ENCODE results near the gene LMBRD1. TPM values are rescaled to one million over a fixed set of nuclear protein-coding genes. Genes with fewer than 3 reads are reported as not detected.

LMBRD1 gene
- total and polyA plus RNA-seq, 2 of the 8 experiments (the other 6 are each of a cell fraction or from before 2014, with no cell fraction given) = 9.1 to 16.8 TPM

- peak overlapping the region in 2 of 4 experiments; percentile 87 to 98; a peak in 3 of 7 replicates for H3K9ac ChIP-seq (replicated peaks in 1 of 4; ENCODE audit: extremely low read depth in 1 of 4, low read depth in 3 of 4, low read length in 3 of 4)
- 0 out of 2 replicates have a peak, but pooled peaks cover 2% of the 10 kb centered on the region for H3K23me2 ChIP-seq (ENCODE audit: low read depth, low read length)
- H2AFZ ChIP-seq (ENCODE audit: low read length) = no peak overlapping the region
- no peak overlapping the region for H3K27ac ChIP-seq (ENCODE audit: low read depth, low read length)
- no peak overlapping the region for H2AK5ac ChIP-seq (ENCODE audit: low read depth, low read length)
- no peak overlapping the region for H2BK15ac ChIP-seq (ENCODE audit: low read length)
- ChIA-PET CTCF (ENCODE audit: partially characterized antibody) (interaction anchor here (0.6 to 2.0 kb wide), 9 partner anchors 10 to 311 kb away, joined by 3 to 8 read pairs (median 4); no protein-coding TSS in a partner anchor), POLR2A (ENCODE audit: partially characterized antibody) (interaction anchor here (0.9 to 1.3 kb wide), 3 partner anchors 31 to 61 kb away, joined by 3 read pairs; no protein-coding TSS in a partner anchor)
- no peak for DNase-seq (ENCODE audit: low read depth in 1 of 2, low spot score in 2 of 2)
- 60% methylated on average over 5 of the region's 5 CpGs; no CpG with 5 or more reads in 1 of the 2 experiments for WGBS, 2 experiments (ENCODE audit: extremely low coverage in 1 of 2, insufficient coverage in 1 of 2, insufficient read length in 1 of 2, insufficient replicate concordance in 2 of 2, low coverage in 1 of 2, low lambda C conversion rate in 2 of 2, missing lambda C conversion rate in 1 of 2)
- peaks cover 1 to 9% (median 7%) of the 10 kb centered on the region in 4 experiments; a peak in 2 of 7 replicates for H3K4me1 ChIP-seq (replicated peaks in 1 of 4; ENCODE audit: control insufficient read depth in 3 of 4, insufficient read depth in 4 of 4, low read length in 3 of 4)
- no peak overlapping the region for H3K56ac ChIP-seq (replicated peaks; ENCODE audit: insufficient read length, low read depth, low read length)
- H2BK12ac ChIP-seq (ENCODE audit: low read depth, low read length) = no peak overlapping the region
- H2BK120ac ChIP-seq (replicated peaks; ENCODE audit: low read depth, low read length) = no peak overlapping the region
- no peak overlapping the region for H3K14ac ChIP-seq (ENCODE audit: insufficient read length)
- peaks cover 0 to 48% of the 10 kb centered on the region in 2 experiments; a peak in 3 of 4 replicates for H3K79me2 ChIP-seq (ENCODE audit: control insufficient read depth in 1 of 2, insufficient read depth in 2 of 2, low read length in 2 of 2)
- no peaks in the 10 kb centered on the region for H3K36me3 ChIP-seq (ENCODE audit: control insufficient read depth in 2 of 4, insufficient read depth in 4 of 4, low read length in 3 of 4)
- no peak overlapping the region for H3K18ac ChIP-seq (ENCODE audit: extremely low read depth, low read length)
- H2BK5ac ChIP-seq (ENCODE audit: low read depth, low read length) = no peak overlapping the region
- no peak overlapping the region for H3K23ac ChIP-seq (ENCODE audit: insufficient read length)
- H4K8ac ChIP-seq (ENCODE audit: extremely low read depth, insufficient read depth, low read length) = no peak overlapping the region
- H2BK20ac ChIP-seq (ENCODE audit: low read length) = no peak overlapping the region
- H3K4ac ChIP-seq (replicated peaks; ENCODE audit: insufficient read length, low read depth, low read length) = no peak overlapping the region
- no peak overlapping the region for H4K91ac ChIP-seq (replicated peaks; ENCODE audit: insufficient read length, low read length)
- H3K27me3 ChIP-seq (replicated peaks in 1 of 4; ENCODE audit: control insufficient read depth in 3 of 4, extremely low read depth in 1 of 4, insufficient read depth in 3 of 4, low read length in 3 of 4) = no peaks in the 10 kb centered on the region
- peak overlapping the region; percentile 83 to 98 (median 90) for H3K4me3 ChIP-seq (ENCODE audit: extremely low read depth in 1 of 4, insufficient read depth in 2 of 4, low read depth in 3 of 4, low read length in 4 of 4)
- no peak for FAIRE-seq
- H4K5ac ChIP-seq (ENCODE audit: insufficient read length, low read depth, low read length) = no peak overlapping the region
- H3K9me3 ChIP-seq (ENCODE audit: insufficient read depth in 2 of 2, low read depth in 1 of 2, low read length in 1 of 2) = no peaks in the 10 kb centered on the region
- H4K20me1 ChIP-seq (replicated peaks in 1 of 2; ENCODE audit: control insufficient read depth in 1 of 2, insufficient read depth in 2 of 2, low read length in 2 of 2) = peaks cover 2 to 4% of the 10 kb centered on the region in 2 experiments
- H3K79me1 ChIP-seq (ENCODE audit: low read depth, low read length) = peaks cover 4% of the 10 kb centered on the region
- peak overlapping the region; percentile 66 to 91 for H3K4me2 ChIP-seq (ENCODE audit: insufficient read depth in 1 of 2, low read depth in 2 of 2, low read length in 2 of 2)
- TF ChIP-seq JUN (IDR thresholded peaks at IDR 0.05; ENCODE audit: low read depth, low read length) = no peak
- no peak for TF ChIP-seq SP4 (IDR thresholded peaks at IDR 0.05; ENCODE audit: low read length)
- TF ChIP-seq GTF2F1 (IDR thresholded peaks at IDR 0.05; ENCODE audit: borderline replicate concordance, low read depth, low read length) = no peak
- TF ChIP-seq PHF8 (conservative IDR thresholded peaks at IDR 0.05; ENCODE audit: low read depth, low read length) = no peak
- TF ChIP-seq KDM4A (IDR thresholded peaks at IDR 0.05; ENCODE audit: low read depth, low read length, severe bottlenecking) = no peak
- TF ChIP-seq RFX5 (IDR thresholded peaks at IDR 0.05; ENCODE audit: borderline replicate concordance, low read depth, low read length) = no peak
- TF ChIP-seq CREB1 (IDR thresholded peaks at IDR 0.05) = no peak
- TF ChIP-seq POLR2A (IDR thresholded peaks at IDR 0.05; ENCODE audit: control extremely low read depth in 1 of 2, low read depth in 2 of 2, low read length in 2 of 2) = no peak
- TF ChIP-seq KDM1A (IDR thresholded peaks at IDR 0.05; ENCODE audit: borderline replicate concordance, low read length) = no peak
- TF ChIP-seq HDAC2 (IDR thresholded peaks at IDR 0.05; ENCODE audit: borderline replicate concordance in 1 of 2, low read depth in 2 of 2, low read length in 2 of 2) = no peak
- no peak for TF ChIP-seq CHD1 (IDR thresholded peaks at IDR 0.05; ENCODE audit: low read depth, low read length)
- no peak for TF ChIP-seq TAF7 (optimal IDR thresholded peaks at IDR 0.05; ENCODE audit: borderline replicate concordance, low read depth, low read length)
These were observed 1.2 kb downstream of the LMBRD1 start for GRCh38 chr6:69795469-69796072.
